Stomach (tissue), 9 donors: Measurements from ENCODE around the gene SLC22A5. TPM values are rescaled to one million over a fixed set of nuclear protein-coding genes. Genes with fewer than 3 reads are reported as not detected.

Experiments
- DNase-seq, 2 donors: peaks; one replicate each; pipeline versions ENCODE4 v3.0.0 to v3.0.0-alpha.2; 2013 to 2019
- H3K27ac ChIP-seq, 5 donors: fragments of 200-600 bp in 4 of 5; sonication (generic) in 4 of 5; one replicate each; pipeline ENCODE4 v1.5.1; 2013 to 2019; ENCODE audit warnings: mild to moderate bottlenecking in 1 of 5, moderate library complexity in 1 of 5
- H3K27me3 ChIP-seq, 3 donors: fragments of 200-600 bp; sonication (generic); one replicate each; pipeline ENCODE4 v1.5.1; 2017 to 2019; ENCODE audit warnings: mixed run types in 1 of 3
- H3K36me3 ChIP-seq, 4 donors: fragments of 200-600 bp; sonication (generic); 1 replicate in 3 of 4; 2 replicates in 1 of 4; pipeline ENCODE4 v1.5.1; 2016 to 2019
- H3K4me1 ChIP-seq, 4 donors: fragments of 200-600 bp; sonication (generic); one replicate each; pipeline ENCODE4 v1.5.1; 2016 to 2019
- H3K4me3 ChIP-seq, 4 donors: fragments of 200-600 bp; sonication (generic) in 3 of 4; one replicate each; pipeline ENCODE4 v1.5.1; 2016 to 2019; ENCODE audit warnings: mild to moderate bottlenecking in 1 of 4
- H3K9me3 ChIP-seq, 4 donors: fragments of 200-600 bp; sonication (generic); one replicate each; pipeline ENCODE4 v1.5.1; 2016 to 2019
- EP300 ChIP-seq: sonication (generic); formaldehyde crosslinking; IDR thresholded peaks from one replicate; pipeline ENCODE4 v1.6.1; 2017; ENCODE audit warnings: antibody characterized with exemption
- POLR2A ChIP-seq, 4 donors: fragments of 450-650 bp; IDR thresholded peaks; one replicate each; pipeline ENCODE4 v1.6.1; 2016; ENCODE audit warnings: antibody characterized with exemption in 4 of 4, control low read depth in 2 of 4, mild to moderate bottlenecking in 1 of 4, moderate library complexity in 1 of 4
- POLR2AphosphoS5 ChIP-seq, 3 donors: sonication (generic); formaldehyde crosslinking; IDR thresholded peaks; one replicate each; pipeline ENCODE4 v1.6.1; 2016; ENCODE audit warnings: antibody characterized with exemption in 3 of 3
- WGBS, 5 donors: extraction: QIAGEN DNeasy Blood & Tissue Kit in 3 of 5; methylation state at CpG; one replicate each; pipeline versions ENCODE4 v1.1.5 to v1.1.7; 2013 to 2018; 5-methylcytosine and 5-hydroxymethylcytosine counted together
- intact Hi-C: fragments of 100-400 bp; cut with DNase I; formaldehyde crosslinking; loops from one replicate; pipeline ENCODE4 v1.15.1; 2023; ENCODE audit warnings: low total_unique reads
- polyA plus RNA-seq, 3 donors: library from polyadenylated mRNA; stranded (reverse); fragments of 200-250 nt; gene quantifications; one replicate each; pipeline ENCODE4 v1.2.3, GENCODE V29; 2013
- total RNA-seq, 5 donors: library from RNA; depleted of rRNA; stranded (reverse); fragments of >200 nt; gene quantifications; one replicate each; pipeline versions ENCODE4 v1.1.0 to v1.2.3, GENCODE V29; 2014 to 2016
- TF ChIP-seq, protein P1 (sequence below), 7 experiments: fragments of 450-650 bp in 4 of 7; fragments of 200-600 bp in 3 of 7; sonication (generic) in 3 of 7; IDR thresholded peaks; one replicate each; pipeline ENCODE4 v1.5.1; 2016 to 2019; ENCODE audit warnings: antibody characterized with exemption in 7 of 7, control low read depth in 2 of 7, mild to moderate bottlenecking in 1 of 7
- donor health status: healthy with polysubstance abuse.
- donor health status: Bipolar disorder and iron deficiency.
- donor health status: healthy.

SLC22A5 gene
- total and polyA plus RNA-seq, 8 donors: 2.1 to 46.1 (median 15.5) TPM

DNA sequence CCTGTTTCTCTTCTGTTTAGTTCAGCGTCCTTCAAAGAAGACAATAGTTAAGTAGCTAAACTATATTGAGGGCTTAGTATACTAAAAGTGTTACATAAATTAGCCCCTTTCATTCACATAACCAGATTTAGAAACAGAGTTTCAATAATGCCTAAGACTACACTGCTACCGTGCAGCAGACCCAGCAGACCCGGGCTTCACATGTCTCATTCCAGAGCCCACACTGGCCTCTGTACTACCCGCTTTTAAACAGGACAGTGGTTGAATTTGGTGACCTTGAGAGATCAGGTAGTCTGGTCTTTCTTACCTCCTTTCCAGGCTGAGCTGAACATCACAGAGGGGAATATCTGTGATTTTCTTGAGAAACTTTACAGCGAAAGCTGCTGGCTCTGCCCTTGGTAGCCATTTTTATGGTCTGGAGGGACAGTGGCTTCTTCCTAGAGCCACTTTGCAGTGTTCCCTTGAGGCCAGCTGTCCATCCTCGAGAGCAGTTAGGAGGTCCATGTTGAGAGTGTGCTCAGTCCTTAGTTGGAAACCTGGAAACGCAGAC is 56.5 kb downstream of the SLC22A5 start:
- WGBS, 5 donors: 66 to 81% (median 78%) methylated on average over 5 to 7 of the region's 7 CpGs
- peak overlapping the region; percentile 34 to 100 (median 92) for H3K27ac ChIP-seq
- peak overlapping the region in 2 of 4 donors; percentile 23 to 34 for H3K4me3 ChIP-seq
- no peaks in the 10 kb centered on the region for H3K9me3 ChIP-seq
- H3K27me3 ChIP-seq: no peaks in the 10 kb centered on the region
- intact Hi-C loops: no loop called here
- TF ChIP-seq POLR2A (IDR thresholded peaks at IDR 0.05) (no peak), EP300 (no peak), POLR2AphosphoS5 (IDR thresholded peaks at IDR 0.05) (no peak)
- TF ChIP-seq, protein P1, sequence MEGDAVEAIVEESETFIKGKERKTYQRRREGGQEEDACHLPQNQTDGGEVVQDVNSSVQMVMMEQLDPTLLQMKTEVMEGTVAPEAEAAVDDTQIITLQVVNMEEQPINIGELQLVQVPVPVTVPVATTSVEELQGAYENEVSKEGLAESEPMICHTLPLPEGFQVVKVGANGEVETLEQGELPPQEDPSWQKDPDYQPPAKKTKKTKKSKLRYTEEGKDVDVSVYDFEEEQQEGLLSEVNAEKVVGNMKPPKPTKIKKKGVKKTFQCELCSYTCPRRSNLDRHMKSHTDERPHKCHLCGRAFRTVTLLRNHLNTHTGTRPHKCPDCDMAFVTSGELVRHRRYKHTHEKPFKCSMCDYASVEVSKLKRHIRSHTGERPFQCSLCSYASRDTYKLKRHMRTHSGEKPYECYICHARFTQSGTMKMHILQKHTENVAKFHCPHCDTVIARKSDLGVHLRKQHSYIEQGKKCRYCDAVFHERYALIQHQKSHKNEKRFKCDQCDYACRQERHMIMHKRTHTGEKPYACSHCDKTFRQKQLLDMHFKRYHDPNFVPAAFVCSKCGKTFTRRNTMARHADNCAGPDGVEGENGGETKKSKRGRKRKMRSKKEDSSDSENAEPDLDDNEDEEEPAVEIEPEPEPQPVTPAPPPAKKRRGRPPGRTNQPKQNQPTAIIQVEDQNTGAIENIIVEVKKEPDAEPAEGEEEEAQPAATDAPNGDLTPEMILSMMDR (IDR thresholded peaks at IDR 0.05): no peak
- H3K4me1 ChIP-seq: peaks cover 95 to 100% (median 98%) of the 10 kb centered on the region in 4 donors
- DNase-seq: no peak
- peaks cover 0 to 13% (median 7%) of the 10 kb centered on the region in 4 donors for H3K36me3 ChIP-seq

- Histone ChIP-seq H3K9me3 (no peaks in the 10 kb centered on the region), H3K4me3 (peak overlapping the region in 2 of 4 donors; percentile 23 to 34), H3K27me3 (no peaks in the 10 kb centered on the region), H3K27ac (peak overlapping the region; percentile 34 to 100 (median 92)), H3K36me3 (peaks cover 0 to 13% (median 5%) of the 10 kb centered on the region in 4 donors), H3K4me1 (peaks cover 90 to 100% (median 99%) of the 10 kb centered on the region in 4 donors)
- 56 to 87% (median 59%) methylated on average over 3 to 8 of the region's 8 CpGs for WGBS, 5 donors
- DNase-seq: peak; percentile 75 to 81
- no peak for TF ChIP-seq EP300
- TF ChIP-seq, protein P1 (IDR thresholded peaks at IDR 0.05): peak in 3 of 7 experiments; percentile 24 to 29 (median 25)
- no peak for TF ChIP-seq POLR2A (IDR thresholded peaks at IDR 0.05)
- TF ChIP-seq POLR2AphosphoS5 (IDR thresholded peaks at IDR 0.05): peak; percentile 21 to 81 (median 61)
- intact Hi-C loops: no loop called here
Measured at GRCh38 chr5:132426525-132427138, 57.1 kb downstream of the SLC22A5 start.

DNA sequence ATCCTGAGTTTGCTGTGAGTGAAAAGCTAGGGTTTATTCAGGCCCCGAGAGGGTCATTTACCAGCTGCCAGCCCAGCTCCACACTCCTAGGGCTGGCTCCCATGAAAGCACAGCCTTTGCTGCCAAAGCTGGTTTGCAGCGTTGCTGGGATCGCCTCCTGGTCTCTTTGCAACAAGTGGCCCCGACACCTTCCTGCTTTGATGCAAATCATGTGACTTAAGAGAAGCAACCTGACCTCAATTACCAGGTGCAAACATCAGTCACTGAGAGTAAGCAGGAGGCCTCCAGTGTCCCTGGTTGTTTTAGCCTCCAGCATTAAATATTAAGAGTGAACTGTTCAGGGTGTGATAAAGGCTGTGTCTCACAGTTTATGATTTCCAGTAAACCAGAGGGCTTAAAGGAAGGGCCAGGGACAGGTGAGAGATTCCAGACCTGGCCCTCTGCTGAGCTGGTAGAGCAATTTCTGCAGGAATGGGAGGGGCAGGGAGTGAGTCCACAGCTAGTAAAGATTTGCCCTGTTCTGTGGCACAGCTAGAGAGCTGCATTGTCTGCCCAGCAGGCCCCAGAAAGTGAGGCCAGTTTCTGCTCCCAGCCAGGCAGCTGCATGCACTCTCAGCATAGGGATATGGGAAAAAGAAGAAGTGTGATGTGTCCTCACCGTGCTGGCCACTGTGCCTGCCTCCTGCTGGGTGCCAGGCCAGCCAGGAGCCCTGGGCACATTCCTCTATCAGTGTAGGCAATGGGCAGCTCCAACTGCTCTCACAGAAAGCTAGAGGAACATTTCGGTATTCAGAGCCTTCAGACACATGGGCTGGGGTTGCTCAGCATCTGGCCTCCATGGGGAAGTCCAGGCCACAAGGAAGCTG is 58.0 kb downstream of the SLC22A5 start:
- TF ChIP-seq POLR2AphosphoS5 (IDR thresholded peaks at IDR 0.05) (peak in 2 of 3 donors; percentile 49 to 71), EP300 (no peak)
- Histone ChIP-seq H3K36me3 (peaks cover 0 to 13% (median 6%) of the 10 kb centered on the region in 4 donors), H3K27me3 (no peaks in the 10 kb centered on the region), H3K27ac (peak overlapping the region; percentile 78 to 100 (median 92)), H3K9me3 (no peaks in the 10 kb centered on the region), H3K4me1 (peaks cover 81 to 100% (median 96%) of the 10 kb centered on the region in 4 donors), H3K4me3 (peak overlapping the region in 1 of 4 donors; percentile 34)
- peak; percentile 66 to 79 for DNase-seq
- intact Hi-C loops: no loop called here
- 22 to 35% (median 25%) methylated on average over 6 of the region's 6 CpGs for WGBS, 5 donors

GRCh38 chr5:132428147-132428482 is 58.6 kb downstream of the SLC22A5 start:
- peaks cover 75 to 100% (median 92%) of the 10 kb centered on the region in 4 donors for H3K4me1 ChIP-seq

More at GRCh38 chr5:132428147-132428482, 58.6 kb downstream of the SLC22A5 start:
- no peak for TF ChIP-seq EP300
- TF ChIP-seq POLR2AphosphoS5 (IDR thresholded peaks at IDR 0.05): no peak
- TF ChIP-seq, protein P1 (IDR thresholded peaks at IDR 0.05): no peak
- no peak for TF ChIP-seq POLR2A (IDR thresholded peaks at IDR 0.05)
- intact Hi-C loops: no loop called here
- Histone ChIP-seq H3K27me3 (no peaks in the 10 kb centered on the region), H3K9me3 (no peaks in the 10 kb centered on the region), H3K4me3 (no peak overlapping the region), H3K36me3 (peaks cover 0 to 10% (median 3%) of the 10 kb centered on the region in 4 donors), H3K27ac (peak overlapping the region; percentile 78 to 100 (median 92))
- DNase-seq: peak in 1 of 2 donors; percentile 39
